ENCODE results near the gene ACSL1.
"Not testable (repeated sequence)": the region's sequence is repeated elsewhere in the genome, so short reads cannot be mapped to it uniquely, and the experiment has no call there.

The ACSL1 gene

GRCh38 chr4:184851200-184851541 lies 25.4 kb upstream of the ACSL1 start:
- Histone ChIP-seq H3K4me3 (ENCODE audit: low read length) (no peak overlapping the region), H3K9ac (ENCODE audit: low read length) (no peak overlapping the region), H3K4me1 (ENCODE audit: control insufficient read depth, insufficient read depth, low read length) (no peaks in the 10 kb centered on the region), H3K27me3 (ENCODE audit: control insufficient read depth, insufficient read depth, low read length) (no peaks in the 10 kb centered on the region), H3K27ac (ENCODE audit: low read depth, low read length) (no peak overlapping the region), H3K36me3 (ENCODE audit: control insufficient read depth, insufficient read depth, low read length) (no peaks in the 10 kb centered on the region)

GRCh38 chr4:184850431-184851199 lies 24.8 kb upstream of the ACSL1 start:
- H3K4me1 ChIP-seq (ENCODE audit: control insufficient read depth, insufficient read depth, low read length) = no peaks in the 10 kb centered on the region

GRCh38 chr4:184850018-184850417 lies 24.2 kb upstream of the ACSL1 start:
- Histone ChIP-seq H3K27me3 (ENCODE audit: control insufficient read depth, insufficient read depth, low read length) (no peaks in the 10 kb centered on the region), H3K4me3 (ENCODE audit: low read length) (no peak overlapping the region), H3K9ac (ENCODE audit: low read length) (no peak overlapping the region), H3K4me1 (ENCODE audit: control insufficient read depth, insufficient read depth, low read length) (no peaks in the 10 kb centered on the region), H3K27ac (ENCODE audit: low read depth, low read length) (no peak overlapping the region), H3K36me3 (ENCODE audit: control insufficient read depth, insufficient read depth, low read length) (no peaks in the 10 kb centered on the region)

More at GRCh38 chr4:184850431-184851199, 24.8 kb upstream of the ACSL1 start:
- Histone ChIP-seq H3K27me3 (ENCODE audit: control insufficient read depth, insufficient read depth, low read length) (no peaks in the 10 kb centered on the region), H3K36me3 (ENCODE audit: control insufficient read depth, insufficient read depth, low read length) (no peaks in the 10 kb centered on the region), H3K27ac (ENCODE audit: low read depth, low read length) (no peak overlapping the region), H3K9ac (ENCODE audit: low read length) (no peak overlapping the region), H3K4me3 (ENCODE audit: low read length) (no peak overlapping the region)

GRCh38 chr4:184849185-184849584 lies 23.4 kb upstream of the ACSL1 start:
- Histone ChIP-seq H3K9ac (ENCODE audit: low read length) (no peak overlapping the region), H3K27me3 (ENCODE audit: control insufficient read depth, insufficient read depth, low read length) (no peaks in the 10 kb centered on the region), H3K4me3 (ENCODE audit: low read length) (no peak overlapping the region), H3K27ac (ENCODE audit: low read depth, low read length) (no peak overlapping the region), H3K4me1 (ENCODE audit: control insufficient read depth, insufficient read depth, low read length) (no peaks in the 10 kb centered on the region), H3K36me3 (ENCODE audit: control insufficient read depth, insufficient read depth, low read length) (no peaks in the 10 kb centered on the region)

- Histone ChIP-seq H3K4me1 (ENCODE audit: control insufficient read depth, insufficient read depth, low read length) (no peaks in the 10 kb centered on the region), H3K27me3 (ENCODE audit: control insufficient read depth, insufficient read depth, low read length) (no peaks in the 10 kb centered on the region), H3K36me3 (ENCODE audit: control insufficient read depth, insufficient read depth, low read length) (no peaks in the 10 kb centered on the region), H3K9ac (ENCODE audit: low read length) (no peak overlapping the region), H3K27ac (ENCODE audit: low read depth, low read length) (no peak overlapping the region), H3K4me3 (ENCODE audit: low read length) (no peak overlapping the region)
These were observed 22.7 kb upstream of the ACSL1 start for GRCh38 chr4:184848510-184848909.

GRCh38 chr4:184846531-184846930 lies 20.8 kb upstream of the ACSL1 start:
- Histone ChIP-seq H3K4me1 (ENCODE audit: control insufficient read depth, insufficient read depth, low read length) (no peaks in the 10 kb centered on the region), H3K36me3 (ENCODE audit: control insufficient read depth, insufficient read depth, low read length) (no peaks in the 10 kb centered on the region), H3K27ac (ENCODE audit: low read depth, low read length) (no peak overlapping the region), H3K9ac (ENCODE audit: low read length) (no peak overlapping the region), H3K4me3 (ENCODE audit: low read length) (no peak overlapping the region), H3K27me3 (ENCODE audit: control insufficient read depth, insufficient read depth, low read length) (no peaks in the 10 kb centered on the region)

GRCh38 chr4:184845367-184846021 lies 19.7 kb upstream of the ACSL1 start:
- Histone ChIP-seq H3K36me3 (ENCODE audit: control insufficient read depth, insufficient read depth, low read length) (no peaks in the 10 kb centered on the region), H3K4me3 (ENCODE audit: low read length) (no peak overlapping the region), H3K27ac (ENCODE audit: low read depth, low read length) (no peak overlapping the region), H3K27me3 (ENCODE audit: control insufficient read depth, insufficient read depth, low read length) (no peaks in the 10 kb centered on the region), H3K4me1 (ENCODE audit: control insufficient read depth, insufficient read depth, low read length) (no peaks in the 10 kb centered on the region), H3K9ac (ENCODE audit: low read length) (no peak overlapping the region)

GRCh38 chr4:184844742-184845141 lies 19.0 kb upstream of the ACSL1 start:
- Histone ChIP-seq H3K36me3 (ENCODE audit: control insufficient read depth, insufficient read depth, low read length) (no peaks in the 10 kb centered on the region), H3K27ac (ENCODE audit: low read depth, low read length) (no peak overlapping the region), H3K9ac (ENCODE audit: low read length) (no peak overlapping the region), H3K4me1 (ENCODE audit: control insufficient read depth, insufficient read depth, low read length) (no peaks in the 10 kb centered on the region), H3K27me3 (ENCODE audit: control insufficient read depth, insufficient read depth, low read length) (no peaks in the 10 kb centered on the region), H3K4me3 (ENCODE audit: low read length) (no peak overlapping the region)

- H3K9ac ChIP-seq (ENCODE audit: low read length) = no peak overlapping the region
- H3K27ac ChIP-seq (ENCODE audit: low read depth, low read length) = no peak overlapping the region
- H3K4me3 ChIP-seq (ENCODE audit: low read length) = no peak overlapping the region
- no peaks in the 10 kb centered on the region for H3K4me1 ChIP-seq (ENCODE audit: control insufficient read depth, insufficient read depth, low read length)
- H3K27me3 ChIP-seq (ENCODE audit: control insufficient read depth, insufficient read depth, low read length) = no peaks in the 10 kb centered on the region
- H3K36me3 ChIP-seq (ENCODE audit: control insufficient read depth, insufficient read depth, low read length) = no peaks in the 10 kb centered on the region
These were observed 18.3 kb upstream of the ACSL1 start for GRCh38 chr4:184843984-184844554.

- H3K27ac ChIP-seq (ENCODE audit: low read depth, low read length); H3K9ac ChIP-seq (ENCODE audit: low read length); H3K4me1 ChIP-seq (ENCODE audit: control insufficient read depth, insufficient read depth, low read length); H3K4me3 ChIP-seq (ENCODE audit: low read length); H3K27me3 ChIP-seq (ENCODE audit: control insufficient read depth, insufficient read depth, low read length); H3K36me3 ChIP-seq (ENCODE audit: control insufficient read depth, insufficient read depth, low read length): not testable (repeated sequence)
These were observed 13.3 kb upstream of the ACSL1 start for GRCh38 chr4:184839075-184839399.

- no peaks in the 10 kb centered on the region for H3K4me1 ChIP-seq (ENCODE audit: control insufficient read depth, insufficient read depth, low read length)
- H3K4me3 ChIP-seq (ENCODE audit: low read length) = no peak overlapping the region
These were observed 12.7 kb upstream of the ACSL1 start for GRCh38 chr4:184838249-184839074.

GRCh38 chr4:184836613-184837012 lies 10.8 kb upstream of the ACSL1 start:
- Histone ChIP-seq H3K4me1 (ENCODE audit: control insufficient read depth, insufficient read depth, low read length) (no peaks in the 10 kb centered on the region), H3K36me3 (ENCODE audit: control insufficient read depth, insufficient read depth, low read length) (no peaks in the 10 kb centered on the region), H3K9ac (ENCODE audit: low read length) (no peak overlapping the region), H3K27ac (ENCODE audit: low read depth, low read length) (no peak overlapping the region), H3K27me3 (ENCODE audit: control insufficient read depth, insufficient read depth, low read length) (no peaks in the 10 kb centered on the region), H3K4me3 (ENCODE audit: low read length) (no peak overlapping the region)

More at GRCh38 chr4:184838249-184839074, 12.7 kb upstream of the ACSL1 start:
- Histone ChIP-seq H3K27me3 (ENCODE audit: control insufficient read depth, insufficient read depth, low read length) (no peaks in the 10 kb centered on the region), H3K36me3 (ENCODE audit: control insufficient read depth, insufficient read depth, low read length) (no peaks in the 10 kb centered on the region), H3K27ac (ENCODE audit: low read depth, low read length) (no peak overlapping the region), H3K9ac (ENCODE audit: low read length) (no peak overlapping the region)
